BJ (cell line): Measurements from ENCODE around the gene DSN1. TPM values are rescaled to one million over a fixed set of nuclear protein-coding genes. Genes with fewer than 3 reads are reported as not detected.

ENCODE experiments used
- CTCF ChIA-PET: fragments of 350-600 bp; formaldehyde crosslinking; extraction: SDS; loops from one replicate; lab custom pipeline; 2021; ENCODE audit warnings: antibody characterized with exemption, inconsistent platforms; lab: Yijun Ruan, JAX
- POLR2A ChIA-PET: fragments of 300-600 bp; sonication (Branson Sonifier 250); formaldehyde crosslinking; extraction: SDS; loops from one replicate; lab custom pipeline; 2021; ENCODE audit warnings: antibody characterized with exemption; lab: Charles Lee
- DNase-seq: peaks from one replicate; pipeline ENCODE4 v3.0.0-alpha.2; 2011; ENCODE audit warnings: low read depth
- H3K27me3 ChIP-seq: 2 replicates; pipeline ENCODE4 v1.6.0; 2011; ENCODE audit warnings: low read length; ENCODE audit not compliant: control insufficient read depth, insufficient read depth
- H3K36me3 ChIP-seq: 2 replicates; pipeline ENCODE4 v1.5.1; 2011; ENCODE audit warnings: low read length; ENCODE audit not compliant: control insufficient read depth, insufficient read depth
- H3K4me3 ChIP-seq: 2 replicates; pipeline ENCODE4 v1.5.1; 2011; ENCODE audit warnings: low read depth, mild to moderate bottlenecking, control low read depth, low read length
- polyA plus RNA-seq: library from polyadenylated mRNA; depleted of rRNA; stranded (reverse); fragments of >200 nt; gene quantifications from 2 replicates; pipeline ENCODE4 v1.2.3, GENCODE V29; 2011
- TF ChIP-seq, protein P1 (sequence below): IDR thresholded peaks from 2 replicates; pipeline ENCODE4 v1.5.1; 2011; ENCODE audit warnings: low read depth, mild to moderate bottlenecking, control low read depth, inconsistent platforms, low read length, moderate library complexity; ENCODE audit not compliant: insufficient read depth

The DSN1 gene
- polyA plus RNA-seq, 1 experiment, result 7.3 TPM

DNA sequence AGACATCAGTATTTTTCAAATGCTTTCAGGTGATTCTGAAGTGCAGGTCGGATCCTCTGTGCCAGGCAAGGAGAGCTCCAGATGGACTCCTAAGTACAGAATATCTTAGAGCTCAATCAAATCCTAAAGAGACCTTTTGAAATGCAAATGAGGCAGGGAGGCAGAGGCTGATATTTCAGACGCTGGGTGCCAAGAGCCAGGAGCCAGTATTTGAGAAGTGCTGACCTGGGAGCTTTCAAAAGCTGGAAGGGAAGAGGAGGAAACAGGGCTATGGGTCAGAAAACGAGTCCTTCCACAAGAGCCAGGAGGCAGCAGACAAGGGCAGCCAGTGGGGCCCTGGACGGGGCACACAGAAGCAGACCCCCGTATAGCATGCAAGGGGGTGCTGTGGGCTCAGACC is 46.1 kb upstream of the DSN1 start:
- CTCF ChIA-PET, result interaction anchor here (0.9 to 1.6 kb wide), 4 partner anchors 9 to 44 kb away, joined by 3 to 7 read pairs (median 4); a partner anchor contains a TSS
- no peak overlapping the region for H3K4me3 ChIP-seq
- POLR2A ChIA-PET, result interaction anchor here (0.5 kb wide), 1 partner anchor 44 kb away, joined by 3 read pairs; a partner anchor contains a TSS
- peaks cover 21% of the 10 kb centered on the region for H3K36me3 ChIP-seq
- no peaks in the 10 kb centered on the region for H3K27me3 ChIP-seq
- no peak for DNase-seq
- TF ChIP-seq, protein P1, sequence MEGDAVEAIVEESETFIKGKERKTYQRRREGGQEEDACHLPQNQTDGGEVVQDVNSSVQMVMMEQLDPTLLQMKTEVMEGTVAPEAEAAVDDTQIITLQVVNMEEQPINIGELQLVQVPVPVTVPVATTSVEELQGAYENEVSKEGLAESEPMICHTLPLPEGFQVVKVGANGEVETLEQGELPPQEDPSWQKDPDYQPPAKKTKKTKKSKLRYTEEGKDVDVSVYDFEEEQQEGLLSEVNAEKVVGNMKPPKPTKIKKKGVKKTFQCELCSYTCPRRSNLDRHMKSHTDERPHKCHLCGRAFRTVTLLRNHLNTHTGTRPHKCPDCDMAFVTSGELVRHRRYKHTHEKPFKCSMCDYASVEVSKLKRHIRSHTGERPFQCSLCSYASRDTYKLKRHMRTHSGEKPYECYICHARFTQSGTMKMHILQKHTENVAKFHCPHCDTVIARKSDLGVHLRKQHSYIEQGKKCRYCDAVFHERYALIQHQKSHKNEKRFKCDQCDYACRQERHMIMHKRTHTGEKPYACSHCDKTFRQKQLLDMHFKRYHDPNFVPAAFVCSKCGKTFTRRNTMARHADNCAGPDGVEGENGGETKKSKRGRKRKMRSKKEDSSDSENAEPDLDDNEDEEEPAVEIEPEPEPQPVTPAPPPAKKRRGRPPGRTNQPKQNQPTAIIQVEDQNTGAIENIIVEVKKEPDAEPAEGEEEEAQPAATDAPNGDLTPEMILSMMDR, result no peak

DNA sequence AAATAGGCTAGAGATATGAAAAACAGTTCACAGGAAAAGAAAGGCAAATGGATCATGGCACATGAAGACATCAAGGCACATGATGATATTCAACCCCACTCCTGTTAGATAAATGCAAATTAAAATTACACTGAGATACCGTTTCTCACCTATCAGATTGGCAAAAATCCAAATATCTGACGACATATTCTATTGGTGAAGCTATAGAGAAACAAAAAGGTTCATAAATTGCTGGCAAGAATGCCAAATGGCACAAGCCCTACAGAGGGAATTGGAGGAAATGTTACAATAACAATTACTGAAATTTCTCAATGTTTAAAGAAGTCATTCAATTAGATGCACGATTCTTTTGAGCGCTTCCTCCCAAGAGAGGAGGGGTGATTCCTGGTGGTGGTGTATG is 45.3 kb upstream of the DSN1 start:
- DNase-seq, result no peak
- ChIA-PET POLR2A (no interaction called here), CTCF (interaction anchor here (0.7 to 2.2 kb wide), 3 partner anchors 10 to 45 kb away, joined by 3 to 9 read pairs (median 4); no protein-coding TSS in a partner anchor)
- TF ChIP-seq, protein P1, result no peak
- H3K4me3 ChIP-seq, result no peak overlapping the region
- H3K36me3 ChIP-seq, result peaks cover 21% of the 10 kb centered on the region
- H3K27me3 ChIP-seq, result no peaks in the 10 kb centered on the region

DNA sequence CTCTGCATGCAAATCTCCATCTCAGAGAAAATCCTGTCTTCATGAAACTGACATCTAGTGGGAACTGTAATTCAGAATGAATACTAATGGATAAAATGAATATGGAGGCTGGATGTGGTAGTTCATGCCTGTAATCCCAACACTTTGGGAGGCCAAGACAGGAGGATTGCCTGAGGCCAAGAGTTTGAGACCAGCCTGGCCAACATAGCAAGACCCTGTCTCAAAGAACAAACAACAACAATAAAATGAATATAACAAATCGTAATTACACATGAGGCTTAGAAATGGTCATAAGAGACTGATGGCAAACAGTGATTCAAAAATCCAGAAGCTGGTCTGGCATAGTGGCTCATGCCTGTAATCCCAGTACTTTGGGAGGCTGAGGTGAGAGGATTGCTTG is 44.6 kb upstream of the DSN1 start:
- TF ChIP-seq, protein P1, result no peak
- no peaks in the 10 kb centered on the region for H3K27me3 ChIP-seq
- no peak for DNase-seq
- peaks cover 21% of the 10 kb centered on the region for H3K36me3 ChIP-seq
- CTCF ChIA-PET, result interaction anchor here (0.7 to 2.2 kb wide), 3 partner anchors 10 to 46 kb away, joined by 3 to 9 read pairs (median 3); no protein-coding TSS in a partner anchor
- POLR2A ChIA-PET, result no interaction called here
- no peak overlapping the region for H3K4me3 ChIP-seq

DNA sequence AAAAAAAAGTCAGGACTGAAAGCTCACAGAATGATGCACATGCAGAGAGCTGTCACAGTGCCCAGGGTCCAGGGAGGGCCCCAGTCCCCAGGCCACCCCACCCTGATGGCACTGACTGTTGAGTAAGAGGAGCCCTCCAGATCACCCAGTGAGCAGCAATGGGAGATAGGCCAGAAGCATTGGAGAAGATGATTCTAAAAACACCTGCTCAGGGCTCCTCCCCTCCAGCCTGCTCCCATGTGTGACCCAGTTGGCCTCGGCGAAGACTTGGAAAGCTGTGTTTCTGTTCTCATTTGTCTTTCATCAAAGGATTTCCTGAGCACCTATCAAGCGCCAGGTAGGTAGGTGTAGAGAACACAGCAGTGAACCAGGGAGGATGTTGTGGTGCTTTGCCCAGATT is 43.9 kb upstream of the DSN1 start:
- peaks cover 23% of the 10 kb centered on the region for H3K36me3 ChIP-seq
- POLR2A ChIA-PET, result no interaction called here
- H3K27me3 ChIP-seq, result no peaks in the 10 kb centered on the region
- TF ChIP-seq, protein P1, result no peak
- no peak overlapping the region for H3K4me3 ChIP-seq
- CTCF ChIA-PET, result interaction anchor here (1.2 to 2.2 kb wide), 2 partner anchors 9 to 13 kb away, joined by 3 to 9 read pairs; no protein-coding TSS in a partner anchor
- no peak for DNase-seq

DNA sequence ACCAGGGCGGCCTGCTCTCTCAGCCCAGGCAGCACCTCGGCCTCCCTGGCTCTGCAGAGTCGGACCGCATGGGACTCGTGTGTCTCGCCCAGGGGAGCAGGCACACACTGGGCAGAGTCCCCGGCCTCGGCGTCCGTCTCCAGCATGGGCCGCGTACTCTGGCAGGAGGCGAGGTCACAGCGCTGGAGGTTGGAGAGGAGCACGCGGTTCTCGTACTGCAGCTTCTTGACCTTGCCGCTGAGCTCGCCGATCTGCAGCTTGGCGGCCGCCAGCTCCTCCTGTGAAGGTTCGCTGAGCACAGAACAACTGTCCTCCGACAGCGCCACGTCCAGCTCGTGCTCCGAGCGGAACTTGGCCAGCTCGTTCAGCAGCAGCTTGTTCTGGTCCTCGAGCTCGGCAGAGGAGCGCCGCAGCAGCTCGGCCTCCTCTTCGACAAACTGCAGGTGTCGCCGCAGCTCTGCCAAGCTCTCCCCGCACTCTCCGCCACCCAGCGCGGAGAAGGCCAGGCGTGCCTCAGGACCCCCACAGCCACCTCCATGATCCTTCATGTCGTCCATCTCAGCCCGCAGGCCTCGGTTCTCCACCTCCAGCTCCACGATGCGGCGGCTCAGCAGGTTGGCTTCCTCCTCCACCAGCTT is 42.0 kb upstream of the DSN1 start:
- ChIA-PET CTCF (interaction anchor here (0.5 to 1.6 kb wide), 5 partner anchors 10 to 106 kb away, joined by 3 to 7 read pairs (median 4); no protein-coding TSS in a partner anchor), POLR2A (no interaction called here)
- Histone ChIP-seq H3K27me3 (no peaks in the 10 kb centered on the region), H3K4me3 (no peak overlapping the region), H3K36me3 (peaks cover 24% of the 10 kb centered on the region)
- TF ChIP-seq, protein P1, result no peak
- DNase-seq, result no peak
